Ascending aorta (tissue), 2 donors: ENCODE data around the gene NID1. TPM values are rescaled to one million over a fixed set of nuclear protein-coding genes. Genes with fewer than 3 reads are reported as not detected.
A peak's percentile ranks its signal among the peaks of the same experiment; 100 is the strongest.

Experiments
- DNase-seq, 2 donors: peaks; one replicate each; pipeline ENCODE4 v3.0.0-alpha.2; 2019; ENCODE audit warnings: low spot score in 2 of 2
- H3K27ac ChIP-seq, 2 donors: fragments of 200-600 bp; sonication (generic); one replicate each; pipeline ENCODE4 v1.5.1; 2016 to 2017; ENCODE audit warnings: mild to moderate bottlenecking in 1 of 2
- H3K27me3 ChIP-seq: fragments of 200-600 bp; sonication (generic); one replicate; pipeline ENCODE4 v1.5.1; 2017
- H3K36me3 ChIP-seq, 2 donors: fragments of 200-600 bp; sonication (generic); one replicate each; pipeline ENCODE4 v1.5.1; 2016
- H3K4me1 ChIP-seq, 2 donors: fragments of 200-600 bp; sonication (generic); one replicate each; pipeline ENCODE4 v1.5.1; 2016 to 2017; ENCODE audit warnings: mild to moderate bottlenecking in 1 of 2
- H3K4me3 ChIP-seq, 2 donors: fragments of 200-600 bp; sonication (generic); one replicate each; pipeline ENCODE4 v1.5.1; 2016 to 2017; ENCODE audit warnings: mild to moderate bottlenecking in 1 of 2
- H3K9me3 ChIP-seq, 2 donors: fragments of 200-600 bp; sonication (generic); one replicate each; pipeline ENCODE4 v1.5.1; 2016
- intact Hi-C: fragments of 100-400 bp; cut with DNase I; formaldehyde crosslinking; loops from one replicate; pipeline ENCODE4 v1.15.1; 2023
- total RNA-seq: library from RNA; depleted of rRNA; stranded (reverse); fragments of >200 nt; gene quantifications from one replicate; pipeline ENCODE4 v1.1.0, GENCODE V29; 2016
- TF ChIP-seq, protein P1 (sequence below), 3 experiments: fragments of 200-600 bp in 2 of 3; fragments of 450-650 bp in 1 of 3; sonication (generic) in 2 of 3; IDR thresholded peaks; one replicate each; pipeline ENCODE4 v1.5.1; 2016 to 2019; ENCODE audit warnings: antibody characterized with exemption in 3 of 3, mild to moderate bottlenecking in 1 of 3, moderate library complexity in 1 of 3

NID1 gene
- total RNA-seq, 1 donor from 2014 or later = 172 TPM

DNA sequence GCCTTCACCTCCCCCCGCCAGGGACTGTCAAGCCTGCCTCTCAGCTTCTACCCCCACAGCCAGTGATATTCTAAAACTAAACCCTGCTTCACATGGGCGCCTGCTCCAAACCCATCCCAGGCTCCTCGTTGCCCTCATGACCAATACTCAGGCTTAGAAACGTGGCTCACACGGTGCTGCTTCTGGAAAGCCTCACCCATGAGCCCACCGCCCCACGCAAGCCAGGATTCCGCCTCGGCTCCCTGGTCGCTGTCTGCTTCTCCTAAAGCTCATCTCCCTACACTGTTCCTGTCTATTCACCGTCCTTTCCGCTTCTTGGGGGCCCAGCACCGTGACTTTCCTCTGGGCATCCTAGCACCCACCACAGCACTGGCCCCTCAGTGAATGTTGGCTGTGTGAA, 72.5 kb downstream of the NID1 start:
- TF ChIP-seq, protein P1, sequence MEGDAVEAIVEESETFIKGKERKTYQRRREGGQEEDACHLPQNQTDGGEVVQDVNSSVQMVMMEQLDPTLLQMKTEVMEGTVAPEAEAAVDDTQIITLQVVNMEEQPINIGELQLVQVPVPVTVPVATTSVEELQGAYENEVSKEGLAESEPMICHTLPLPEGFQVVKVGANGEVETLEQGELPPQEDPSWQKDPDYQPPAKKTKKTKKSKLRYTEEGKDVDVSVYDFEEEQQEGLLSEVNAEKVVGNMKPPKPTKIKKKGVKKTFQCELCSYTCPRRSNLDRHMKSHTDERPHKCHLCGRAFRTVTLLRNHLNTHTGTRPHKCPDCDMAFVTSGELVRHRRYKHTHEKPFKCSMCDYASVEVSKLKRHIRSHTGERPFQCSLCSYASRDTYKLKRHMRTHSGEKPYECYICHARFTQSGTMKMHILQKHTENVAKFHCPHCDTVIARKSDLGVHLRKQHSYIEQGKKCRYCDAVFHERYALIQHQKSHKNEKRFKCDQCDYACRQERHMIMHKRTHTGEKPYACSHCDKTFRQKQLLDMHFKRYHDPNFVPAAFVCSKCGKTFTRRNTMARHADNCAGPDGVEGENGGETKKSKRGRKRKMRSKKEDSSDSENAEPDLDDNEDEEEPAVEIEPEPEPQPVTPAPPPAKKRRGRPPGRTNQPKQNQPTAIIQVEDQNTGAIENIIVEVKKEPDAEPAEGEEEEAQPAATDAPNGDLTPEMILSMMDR (IDR thresholded peaks at IDR 0.05) = no peak

DNA sequence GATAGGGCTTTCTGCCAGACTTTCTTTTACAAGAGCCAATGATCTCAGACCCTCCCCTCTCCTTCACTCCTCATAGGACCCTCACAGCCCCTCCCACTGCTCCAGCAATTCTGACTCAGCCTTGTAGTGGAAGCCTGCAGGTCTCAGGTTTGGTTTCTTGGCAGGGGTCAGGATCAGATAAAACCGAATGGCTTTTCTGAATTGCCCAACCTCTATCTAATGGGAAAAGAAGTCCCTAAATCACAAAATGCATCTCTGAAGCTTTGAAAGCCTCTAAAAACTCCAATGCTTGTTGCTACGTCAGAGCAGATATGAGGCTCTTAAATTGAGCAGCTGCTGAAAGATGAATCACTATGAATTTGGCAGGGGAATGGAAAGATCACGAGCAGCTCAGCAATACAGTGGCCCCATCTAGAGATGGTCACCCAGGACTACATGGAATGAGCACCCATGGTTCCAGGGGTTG, 74.5 kb downstream of the NID1 start:
- no peak overlapping the region for H3K4me3 ChIP-seq
- no peak for DNase-seq
- no peak overlapping the region for H3K27ac ChIP-seq
- intact Hi-C loops = no loop called here
- peaks cover 0 to 5% of the 10 kb centered on the region in 2 donors for H3K9me3 ChIP-seq
- H3K4me1 ChIP-seq = peaks cover 0 to under 1% of the 10 kb centered on the region in 2 donors
- no peaks in the 10 kb centered on the region for H3K27me3 ChIP-seq
- H3K36me3 ChIP-seq = peaks cover 27 to 44% of the 10 kb centered on the region in 2 donors
- TF ChIP-seq, protein P1 (IDR thresholded peaks at IDR 0.05) = no peak

More for the DNA sequence above, 72.5 kb downstream of the NID1 start:
- no peak overlapping the region for H3K27ac ChIP-seq
- H3K27me3 ChIP-seq = no peaks in the 10 kb centered on the region
- H3K9me3 ChIP-seq = peaks cover 0 to 5% of the 10 kb centered on the region in 2 donors
- peak in 1 of 2 donors; percentile 54 for DNase-seq
- H3K4me3 ChIP-seq = no peak overlapping the region
- no peaks in the 10 kb centered on the region for H3K4me1 ChIP-seq
- peaks cover 27 to 52% of the 10 kb centered on the region in 2 donors for H3K36me3 ChIP-seq
- intact Hi-C loops = no loop called here

DNA sequence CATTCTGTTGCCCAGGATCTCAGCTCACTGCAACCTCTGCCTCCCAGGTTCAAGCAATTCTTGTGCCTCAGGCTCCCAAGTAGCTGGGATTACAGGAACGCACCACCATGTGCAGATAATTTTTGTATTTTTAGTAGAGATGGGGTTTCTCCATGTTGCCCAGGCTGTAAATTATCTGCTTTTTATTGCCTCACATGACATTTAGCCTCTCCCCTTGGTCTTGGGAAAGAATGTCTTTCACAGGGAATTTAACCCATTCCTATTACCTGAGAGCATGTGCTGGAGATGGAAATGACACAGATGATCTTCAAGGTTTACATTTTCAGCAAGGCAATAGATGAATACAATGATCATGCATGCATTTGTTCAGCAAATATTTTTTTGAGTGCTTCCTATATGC, 75.8 kb downstream of the NID1 start:
- Histone ChIP-seq H3K36me3 (peaks cover 27 to 42% of the 10 kb centered on the region in 2 donors), H3K4me1 (peaks cover 0 to 11% of the 10 kb centered on the region in 2 donors), H3K27me3 (no peaks in the 10 kb centered on the region), H3K9me3 (peaks cover 0 to 5% of the 10 kb centered on the region in 2 donors), H3K4me3 (no peak overlapping the region), H3K27ac (no peak overlapping the region)
- intact Hi-C loops = no loop called here
- DNase-seq = peak in 1 of 2 donors; percentile 12
- TF ChIP-seq, protein P1 (IDR thresholded peaks at IDR 0.05) = no peak

DNA sequence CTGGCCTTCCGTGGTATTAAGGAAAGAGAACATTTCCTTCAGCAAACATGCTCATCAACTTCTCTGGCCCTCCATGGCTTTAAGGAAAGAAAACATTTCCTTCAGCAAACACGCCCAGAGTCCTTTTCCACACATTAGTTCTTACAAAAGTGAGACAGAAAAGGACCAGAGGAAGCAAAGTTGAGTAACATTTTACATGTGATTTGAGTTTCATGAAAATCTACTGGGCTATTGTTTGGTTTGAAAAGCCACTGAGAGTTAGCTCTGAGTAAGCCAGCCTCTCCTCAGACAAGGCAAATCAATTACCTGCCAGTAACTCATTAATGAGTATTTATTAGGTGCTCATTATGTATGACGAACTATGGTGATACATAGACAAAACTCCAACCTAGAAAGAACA, 78.0 kb downstream of the NID1 start:
- no peak for DNase-seq
- Histone ChIP-seq H3K27me3 (no peaks in the 10 kb centered on the region), H3K4me1 (peaks cover 4 to 29% of the 10 kb centered on the region in 2 donors), H3K4me3 (no peak overlapping the region), H3K27ac (peak overlapping the region in 1 of 2 donors; percentile 39), H3K9me3 (peaks cover 0 to 5% of the 10 kb centered on the region in 2 donors), H3K36me3 (peaks cover 18 to 30% of the 10 kb centered on the region in 2 donors)
- intact Hi-C loops = loop anchor here (2.0 kb wide), 1 partner anchor 82 kb away; no protein-coding TSS in a partner anchor
- TF ChIP-seq, protein P1 (IDR thresholded peaks at IDR 0.05) = no peak

DNA sequence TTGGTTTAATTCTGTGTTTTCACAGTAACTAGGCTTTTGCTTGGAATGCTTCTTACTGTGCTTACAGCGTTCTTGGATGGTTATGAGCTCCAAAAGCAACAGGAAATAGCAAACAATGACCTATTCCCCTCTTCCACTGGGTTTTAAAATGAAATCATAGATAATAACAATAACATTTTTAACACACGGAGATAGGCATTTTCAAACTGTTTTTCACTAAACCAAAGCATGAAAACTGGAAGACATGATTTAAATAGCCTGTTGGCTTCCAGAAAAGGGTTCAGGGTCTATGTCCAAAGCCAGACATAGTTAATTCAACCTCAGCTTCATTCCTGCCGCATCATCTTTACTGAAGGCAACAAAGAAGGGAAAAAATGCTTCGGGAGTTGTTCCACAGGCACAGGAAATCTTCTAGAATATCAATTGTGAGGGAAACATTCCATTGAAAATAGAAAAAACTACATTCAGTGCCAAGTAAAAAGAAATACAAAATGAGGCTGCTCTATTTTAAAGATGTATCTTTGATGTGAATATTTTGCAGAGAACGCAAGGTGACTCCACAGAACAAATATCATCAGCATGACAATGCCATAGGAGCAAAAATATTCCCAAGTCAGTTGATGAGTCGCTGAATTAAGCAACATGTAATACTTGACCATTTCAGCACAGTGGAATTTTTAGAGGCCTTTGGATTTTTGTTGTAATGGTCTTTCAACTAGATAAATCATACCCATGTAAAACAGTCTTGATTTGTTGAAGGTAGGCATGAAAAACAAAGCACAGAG, 80.7 kb downstream of the NID1 start:
- intact Hi-C loops = no loop called here
- Histone ChIP-seq H3K4me3 (peak overlapping the region in 1 of 2 donors; percentile 40), H3K4me1 (peaks cover 4 to 34% of the 10 kb centered on the region in 2 donors), H3K9me3 (no peaks in the 10 kb centered on the region), H3K27ac (peak overlapping the region; percentile 82 to 88), H3K27me3 (no peaks in the 10 kb centered on the region), H3K36me3 (peaks cover under 1 to 24% of the 10 kb centered on the region in 2 donors)
- TF ChIP-seq, protein P1 (IDR thresholded peaks at IDR 0.05) = no peak
- peak in 1 of 2 donors; percentile 25 for DNase-seq
